ENCODE measurements around the gene P2RX7.
A peak's percentile ranks its signal among the peaks of the same experiment; 100 is the strongest.
"Not testable (repeated sequence)": the region's sequence is repeated elsewhere in the genome, so short reads cannot be mapped to it uniquely, and the experiment has no call there.

Gene P2RX7

DNA sequence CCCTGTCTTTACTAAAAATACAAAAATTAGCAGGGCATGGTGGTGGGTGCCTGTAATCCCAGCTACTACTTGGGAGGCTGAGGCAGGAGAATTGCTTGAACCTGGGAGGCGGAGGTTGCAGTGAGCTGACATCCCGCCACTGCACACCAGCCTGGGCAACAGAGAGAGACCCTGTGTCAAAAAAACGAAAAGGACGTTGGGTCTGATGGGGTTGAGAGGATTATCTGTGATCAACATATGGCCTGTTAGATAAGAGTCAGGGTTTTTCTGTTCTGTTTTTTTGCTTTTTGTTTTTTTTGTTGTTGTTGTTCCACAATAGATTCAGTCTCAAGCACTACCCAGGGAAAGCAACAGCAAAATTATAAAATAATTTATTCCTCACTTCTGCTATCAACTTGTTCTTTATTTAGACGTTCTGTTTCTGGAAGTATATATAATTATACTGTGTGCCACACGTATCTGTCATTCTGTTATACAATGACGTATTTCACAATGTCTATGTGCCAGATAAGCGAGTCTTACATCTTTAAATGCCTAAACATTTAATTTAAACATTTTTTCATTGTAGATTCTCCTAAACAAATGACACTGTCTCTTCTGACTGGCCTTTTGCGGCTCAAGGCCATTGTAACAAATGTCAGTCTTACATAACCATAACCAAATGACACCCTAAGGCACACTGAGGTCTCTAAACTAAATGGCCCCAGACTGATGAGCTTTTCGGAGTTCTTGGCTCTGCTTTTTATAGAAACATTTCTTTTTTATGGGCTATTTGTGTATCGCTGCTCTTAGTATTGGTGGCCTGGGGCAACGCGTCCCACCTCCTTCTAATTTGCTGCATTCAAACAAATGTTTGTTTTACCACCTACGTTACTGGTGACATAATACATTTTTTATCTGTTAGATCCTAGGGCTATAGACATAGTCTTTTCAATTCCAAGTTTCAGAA lies 70.0 kb downstream of the P2RX7 start:
- FAIRE-seq = no peak
- DNase-seq (ENCODE audit: low spot score) = no peak

DNA sequence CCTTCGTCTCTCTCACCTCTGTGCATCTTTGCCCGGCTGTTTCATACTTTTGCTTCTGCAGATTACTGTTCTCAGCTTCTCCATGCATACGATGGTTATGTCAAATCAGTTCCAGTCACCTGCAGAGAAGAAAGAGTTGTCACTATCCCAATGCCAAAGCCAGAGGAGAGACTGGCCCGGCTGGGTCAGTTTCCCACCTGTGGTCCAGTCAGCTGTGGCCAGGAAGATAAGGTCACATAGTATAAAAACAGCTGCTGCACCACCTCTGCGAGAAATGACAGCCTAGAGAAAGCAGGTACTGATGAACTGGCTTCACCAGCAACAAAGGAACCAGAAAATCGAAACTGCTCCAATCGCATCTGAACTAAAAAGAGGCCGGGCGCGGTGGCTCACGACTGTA lies 70.8 kb downstream of the P2RX7 start:
- DNase-seq (ENCODE audit: low spot score) = no peak
- FAIRE-seq = no peak

DNA sequence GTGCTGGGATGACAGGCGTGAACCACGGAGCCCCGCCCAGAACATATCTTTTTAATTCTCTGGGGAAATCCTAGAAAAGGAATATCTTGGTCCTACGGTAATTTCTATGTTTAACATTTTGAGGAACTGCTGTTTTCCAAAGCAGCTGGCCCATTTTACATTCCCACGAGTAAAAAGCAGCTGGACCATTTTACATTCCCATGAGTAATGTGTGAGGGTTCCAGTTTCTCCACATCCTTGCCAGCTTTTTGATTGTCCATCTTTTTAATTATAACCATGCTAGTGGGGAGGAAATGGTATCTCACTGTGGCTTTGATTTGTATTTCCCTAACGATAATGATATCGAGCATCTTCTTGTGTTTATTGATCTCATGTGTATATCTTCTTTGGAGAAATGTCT lies 72.8 kb downstream of the P2RX7 start:
- FAIRE-seq = no peak

DNA sequence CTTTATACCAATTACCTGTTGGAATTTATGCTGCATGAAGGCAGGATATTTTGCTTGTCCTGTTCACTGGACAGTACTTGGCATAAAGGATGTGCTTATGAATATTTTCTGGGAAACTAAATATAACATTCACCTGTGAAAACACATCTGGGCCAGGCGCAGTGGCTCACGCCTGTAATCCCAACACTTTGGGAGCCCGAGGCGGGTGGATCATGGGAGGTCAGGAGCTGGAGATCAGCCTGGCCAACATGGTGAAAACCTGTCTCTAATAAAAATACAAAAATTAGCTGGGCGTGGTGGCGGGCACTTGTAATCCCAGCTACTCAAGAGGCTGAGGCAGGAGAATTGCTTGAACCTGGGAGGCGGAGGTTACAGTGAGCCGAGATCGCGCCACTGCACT lies 75.9 kb downstream of the P2RX7 start:
- not testable (repeated sequence) for DNase-seq (ENCODE audit: low spot score); FAIRE-seq

More for the DNA sequence above, 72.8 kb downstream of the P2RX7 start:
- no peak for DNase-seq (ENCODE audit: low spot score)

DNA sequence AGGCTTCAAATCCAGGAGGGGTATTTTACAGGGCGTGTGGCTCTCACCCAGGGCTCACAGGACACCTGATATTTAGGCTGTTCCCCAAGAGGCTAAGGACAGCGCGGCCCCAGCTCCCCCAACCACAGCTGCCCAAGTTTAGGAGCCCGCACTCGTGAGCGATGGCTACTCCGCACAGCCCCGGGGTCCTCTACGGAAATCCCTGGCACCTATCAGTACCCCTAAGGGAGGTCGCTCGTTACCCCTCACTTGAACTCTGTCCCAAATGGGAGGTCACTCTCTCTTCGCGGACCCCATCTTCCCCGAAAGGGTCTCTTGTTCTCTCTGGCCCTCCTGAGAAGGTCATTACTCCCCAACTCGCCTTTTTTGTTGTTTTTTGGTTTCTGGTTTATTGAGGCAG lies 76.5 kb downstream of the P2RX7 start:
- DNase-seq (ENCODE audit: low spot score) (no peak), FAIRE-seq (no peak)

DNA sequence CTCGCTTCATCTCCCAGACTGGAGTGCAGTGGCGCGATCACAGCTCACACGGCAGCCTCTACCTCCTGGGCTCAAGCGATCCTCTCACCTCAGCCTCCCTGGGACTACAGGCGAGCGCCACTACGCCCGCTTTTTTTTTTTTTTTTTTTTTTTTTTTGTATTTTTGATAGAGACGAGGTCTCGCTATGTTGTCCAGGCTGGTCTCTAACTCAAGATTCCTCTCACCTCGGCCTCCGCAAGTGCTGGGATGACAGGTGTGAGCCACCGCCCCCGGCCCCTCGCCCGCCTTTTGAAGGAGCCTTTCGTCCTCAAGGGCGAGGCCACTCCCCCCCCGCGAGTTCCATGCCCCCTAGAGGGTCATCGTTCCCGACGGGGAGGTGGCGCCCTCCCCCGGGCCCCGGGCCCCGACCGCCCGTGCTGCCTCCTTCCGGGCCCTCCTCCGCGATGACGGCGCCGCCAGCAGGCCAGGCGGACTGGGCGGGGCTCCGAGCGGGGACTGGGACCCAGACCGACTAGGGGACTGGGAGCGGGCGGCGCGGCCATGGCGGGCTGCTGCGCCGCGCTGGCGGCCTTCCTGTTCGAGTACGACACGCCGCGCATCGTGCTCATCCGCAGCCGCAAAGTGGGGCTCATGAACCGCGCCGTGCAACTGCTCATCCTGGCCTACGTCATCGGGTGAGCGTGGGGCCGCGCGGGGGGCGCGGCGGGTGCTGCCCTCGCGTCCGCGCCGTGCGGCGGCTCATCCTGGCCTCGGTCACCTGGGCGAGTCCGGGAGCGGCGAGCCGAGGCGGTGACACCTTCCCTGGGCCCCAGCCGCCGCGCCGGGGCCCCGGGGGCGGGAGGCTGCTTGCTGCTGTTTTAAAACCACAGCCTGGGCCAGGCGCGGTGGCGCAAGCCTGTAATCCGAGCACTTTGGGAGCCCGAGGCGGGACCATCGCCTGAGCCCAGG lies 77.2 kb downstream of the P2RX7 start, which contains the start of gene P2RX4:
Gene P2RX4, plus strand, starts transcription at position 506 of the 949 bp plus-strand sequence. Its CDS starts 36 bp downstream, at position 542.
- FAIRE-seq (peak; percentile 5), DNase-seq (ENCODE audit: low spot score) (peak; percentile 94)

DNA sequence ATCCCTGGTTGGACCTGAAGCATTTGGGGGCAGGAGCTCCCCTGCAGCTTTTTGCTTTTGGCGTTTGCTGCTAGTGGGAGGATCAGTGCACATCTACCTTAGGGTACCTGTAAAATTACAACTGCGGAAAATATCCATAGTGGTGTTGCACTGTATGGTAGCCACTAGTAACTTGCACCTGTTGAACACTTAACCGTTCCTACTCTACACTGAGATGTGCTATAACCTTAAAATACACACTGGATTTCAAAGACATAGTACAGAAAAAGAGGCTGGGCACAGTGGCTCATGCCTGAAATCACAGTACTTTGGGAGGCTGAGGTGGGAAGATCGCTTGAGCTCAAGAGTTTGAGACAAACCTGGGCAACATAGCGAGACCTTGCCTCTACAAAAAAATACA lies 80.2 kb downstream of the P2RX7 start:
- DNase-seq (ENCODE audit: low spot score) = no peak
- FAIRE-seq = no peak

DNA sequence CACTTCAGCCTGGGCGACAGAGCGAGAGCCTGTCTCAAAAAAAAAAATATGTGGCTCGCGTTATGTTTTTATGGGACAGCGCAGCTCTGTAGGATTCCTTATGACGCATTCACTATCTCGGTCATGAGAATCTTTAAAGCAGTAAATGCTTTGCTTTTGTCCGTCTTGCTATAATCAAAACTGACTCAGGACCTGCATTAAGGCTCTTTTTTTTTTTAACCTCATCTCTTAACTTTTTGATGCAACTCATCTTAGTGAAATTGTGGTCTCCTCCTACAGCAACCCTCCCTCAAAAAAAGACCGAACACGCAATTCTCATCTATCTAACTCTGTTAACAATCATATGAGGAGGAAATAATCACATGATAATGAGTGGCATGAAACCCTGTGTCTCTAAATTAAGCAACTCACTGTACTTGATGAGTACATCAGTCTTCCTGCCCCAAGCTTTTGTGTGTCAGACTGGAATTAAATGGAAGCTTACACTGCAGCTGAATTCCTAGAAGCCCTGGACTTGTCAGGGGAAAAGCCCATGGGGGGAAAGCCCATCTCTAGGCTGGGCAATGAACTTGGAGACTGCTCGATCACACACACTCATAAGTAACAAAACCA lies 81.6 kb downstream of the P2RX7 start:
- FAIRE-seq = no peak
- no peak for DNase-seq (ENCODE audit: low spot score)

DNA sequence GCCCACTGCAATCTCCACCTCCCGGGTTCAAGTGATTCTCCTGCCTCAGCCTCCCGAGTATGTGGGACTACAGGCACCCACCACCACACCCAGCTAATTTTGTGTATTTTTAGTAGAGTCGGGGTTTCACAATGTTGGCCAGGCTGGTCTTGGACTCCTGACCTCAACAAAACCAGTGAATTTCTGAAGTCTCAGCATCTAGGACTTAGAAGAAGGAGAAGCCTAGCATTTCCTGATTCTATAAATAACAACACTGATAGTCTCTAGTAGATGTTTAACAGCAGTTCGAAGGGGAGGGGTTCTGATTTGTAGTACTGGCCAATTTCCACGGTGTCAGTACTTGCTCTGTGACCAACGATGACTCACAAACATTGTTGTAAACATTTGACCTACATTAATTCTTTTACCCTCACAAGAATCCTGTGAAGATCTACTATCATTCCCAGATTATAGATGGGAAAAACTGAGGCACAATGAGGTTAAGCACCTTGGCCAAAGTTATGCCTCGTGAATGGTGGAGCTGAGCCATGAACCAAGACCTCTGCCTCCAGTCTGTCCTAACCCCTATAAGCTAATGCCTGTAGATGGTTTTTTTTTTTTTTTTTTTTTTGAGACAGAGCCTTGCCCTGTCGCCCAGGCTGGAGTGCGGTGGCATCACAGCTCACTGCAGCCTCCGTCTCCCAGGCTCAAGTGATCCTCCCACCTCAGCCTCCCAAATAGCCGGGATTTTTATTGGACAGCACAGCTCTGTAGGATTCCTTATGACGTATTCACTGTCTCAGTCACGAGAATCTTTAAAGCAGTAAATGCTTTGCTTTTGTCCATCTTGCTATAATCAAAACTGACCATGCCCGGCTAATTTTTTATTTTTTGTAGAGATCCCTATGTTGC lies 82.4 kb downstream of the P2RX7 start:
- peak; percentile 59 for DNase-seq (ENCODE audit: low spot score)
- FAIRE-seq = no peak

DNA sequence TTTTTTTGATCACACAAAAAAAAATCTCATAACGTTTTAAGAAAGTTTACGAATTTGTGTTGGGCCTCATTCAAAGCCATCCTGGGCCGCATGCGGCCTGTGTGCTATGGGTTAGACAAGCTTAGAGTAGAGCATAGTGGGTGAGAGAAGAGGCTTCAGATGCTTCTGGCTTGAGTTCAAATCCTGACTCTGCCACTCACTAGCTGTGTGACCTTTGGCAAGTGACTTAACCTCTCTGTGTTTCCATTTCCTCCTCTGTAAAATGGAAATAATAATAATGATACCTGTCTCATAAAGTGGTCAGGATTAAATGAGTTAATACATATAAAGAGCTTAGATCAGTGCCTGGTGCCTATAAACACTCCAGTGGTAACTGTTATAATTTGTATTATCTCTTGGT lies 83.4 kb downstream of the P2RX7 start:
- DNase-seq (ENCODE audit: low spot score) (no peak), FAIRE-seq (no peak)

DNA sequence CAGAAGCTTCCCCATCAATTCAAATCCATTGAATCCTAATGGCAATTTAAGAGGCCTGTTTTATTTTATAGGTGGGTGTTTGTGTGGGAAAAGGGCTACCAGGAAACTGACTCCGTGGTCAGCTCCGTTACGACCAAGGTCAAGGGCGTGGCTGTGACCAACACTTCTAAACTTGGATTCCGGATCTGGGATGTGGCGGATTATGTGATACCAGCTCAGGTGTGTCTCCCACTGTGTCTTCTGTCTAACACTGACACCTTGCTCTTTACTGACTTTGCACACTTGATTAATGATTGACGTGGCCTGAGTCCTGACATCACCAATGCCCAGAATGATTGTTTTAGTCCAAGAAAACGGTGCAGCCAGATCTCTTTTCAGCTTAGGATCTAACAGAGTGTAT lies 84.4 kb downstream of the P2RX7 start:
- no peak for DNase-seq (ENCODE audit: low spot score)
- FAIRE-seq = no peak

DNA sequence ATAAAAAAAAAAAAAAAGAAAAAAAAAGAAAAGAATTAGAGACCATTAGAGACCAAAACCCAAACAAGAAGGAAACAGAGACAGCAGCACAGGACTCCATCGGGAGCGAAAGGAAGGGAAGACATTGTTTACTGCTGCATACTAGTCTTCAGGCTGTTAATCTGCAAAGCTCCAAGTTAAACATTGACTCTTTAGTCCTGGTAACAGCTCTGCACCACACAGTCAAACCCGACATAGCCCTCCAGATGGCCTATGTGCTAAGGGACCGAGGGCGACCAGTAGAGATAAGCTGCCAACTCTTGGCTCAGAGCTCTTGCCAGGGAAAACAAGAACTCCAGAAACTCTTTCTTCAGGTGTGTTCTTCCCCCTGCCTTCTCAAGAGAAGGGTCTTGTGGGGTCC lies 85.1 kb downstream of the P2RX7 start:
- DNase-seq (ENCODE audit: low spot score) (no peak), FAIRE-seq (no peak)

DNA sequence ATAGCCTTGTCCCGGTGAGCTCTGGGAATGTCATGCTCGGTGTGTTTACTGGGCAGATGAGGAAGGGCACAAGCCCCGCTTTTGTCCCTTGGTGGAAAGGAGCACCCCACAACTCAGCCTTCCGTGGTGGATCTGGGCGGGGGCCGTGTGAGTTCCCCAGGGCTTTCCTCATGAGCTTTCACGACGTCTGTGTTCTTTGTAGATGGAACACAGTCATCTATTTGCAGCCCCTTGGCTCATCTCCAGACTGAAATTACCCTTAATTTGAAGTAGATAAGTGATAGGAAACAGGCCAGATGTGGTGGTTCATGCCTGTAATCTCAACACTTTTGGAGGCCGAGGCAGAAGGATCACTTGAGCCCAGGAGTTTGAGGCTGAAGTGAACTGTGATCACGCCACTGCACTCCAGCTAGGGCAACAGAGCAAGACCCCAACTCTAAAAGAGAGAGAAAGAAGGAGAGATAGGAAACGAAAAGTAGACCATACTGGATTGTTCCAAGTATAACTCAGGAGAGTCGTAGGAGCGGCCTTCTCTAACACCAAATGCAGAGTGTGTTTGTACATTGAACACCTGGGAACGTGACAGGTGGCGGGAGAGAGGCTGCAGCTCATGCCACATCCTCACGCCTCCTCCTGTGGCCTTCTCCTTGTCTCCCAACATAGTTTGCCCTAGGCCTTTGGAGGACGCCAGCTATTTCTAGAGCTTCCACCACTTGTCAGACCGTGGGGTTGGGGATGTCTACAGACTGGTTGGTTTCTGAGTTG lies 86.1 kb downstream of the P2RX7 start:
- DNase-seq (ENCODE audit: low spot score) = no peak
- FAIRE-seq = no peak

DNA sequence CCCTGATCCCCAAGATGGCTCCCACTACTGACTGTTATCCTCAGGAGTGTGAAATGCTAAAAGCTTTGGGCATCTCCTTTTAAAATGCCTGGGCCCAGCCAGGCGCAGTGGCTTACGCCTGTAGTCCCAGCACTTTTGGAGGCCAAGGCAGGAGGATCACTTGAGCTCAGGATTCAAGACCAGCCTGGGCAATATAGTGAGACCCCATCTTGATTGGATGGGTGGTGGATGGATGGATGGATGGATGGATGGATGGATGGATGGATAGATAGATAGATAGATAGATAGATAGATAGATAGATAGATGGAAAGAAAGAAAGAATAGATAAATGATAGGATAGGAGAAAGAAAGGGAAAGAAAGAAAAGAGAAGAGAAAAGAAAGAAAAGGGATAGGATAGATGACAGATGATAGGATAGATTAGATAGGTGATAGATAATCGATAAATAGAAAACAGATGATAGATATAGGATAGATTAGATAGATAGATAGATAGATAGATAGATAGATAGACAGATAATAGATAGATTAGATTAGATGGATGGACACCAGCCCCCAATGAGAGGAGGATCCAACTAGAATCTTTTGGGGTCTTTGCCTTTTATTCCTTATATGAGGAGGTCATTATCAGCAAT lies 86.8 kb downstream of the P2RX7 start:
- FAIRE-seq (no peak), DNase-seq (ENCODE audit: low spot score) (no peak)

DNA sequence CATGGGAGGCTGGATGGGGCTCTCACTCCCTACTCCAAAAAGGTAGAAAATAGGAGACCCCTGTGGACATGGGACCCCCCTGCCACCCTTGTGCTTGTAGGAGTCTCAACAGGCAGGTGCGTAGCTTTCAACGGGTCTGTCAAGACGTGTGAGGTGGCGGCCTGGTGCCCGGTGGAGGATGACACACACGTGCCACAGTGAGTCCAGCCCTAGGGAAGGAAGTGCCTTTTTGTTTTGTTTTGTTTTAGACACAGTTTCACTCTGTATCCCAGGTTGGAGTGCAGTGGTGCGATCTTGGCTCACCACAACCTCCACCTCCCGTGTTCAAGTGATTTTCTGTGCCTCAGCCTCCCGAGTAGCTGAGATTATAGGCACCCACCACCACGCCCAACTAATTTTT lies 90.2 kb downstream of the P2RX7 start:
- DNase-seq (ENCODE audit: low spot score) = no peak
- FAIRE-seq = no peak

DNA sequence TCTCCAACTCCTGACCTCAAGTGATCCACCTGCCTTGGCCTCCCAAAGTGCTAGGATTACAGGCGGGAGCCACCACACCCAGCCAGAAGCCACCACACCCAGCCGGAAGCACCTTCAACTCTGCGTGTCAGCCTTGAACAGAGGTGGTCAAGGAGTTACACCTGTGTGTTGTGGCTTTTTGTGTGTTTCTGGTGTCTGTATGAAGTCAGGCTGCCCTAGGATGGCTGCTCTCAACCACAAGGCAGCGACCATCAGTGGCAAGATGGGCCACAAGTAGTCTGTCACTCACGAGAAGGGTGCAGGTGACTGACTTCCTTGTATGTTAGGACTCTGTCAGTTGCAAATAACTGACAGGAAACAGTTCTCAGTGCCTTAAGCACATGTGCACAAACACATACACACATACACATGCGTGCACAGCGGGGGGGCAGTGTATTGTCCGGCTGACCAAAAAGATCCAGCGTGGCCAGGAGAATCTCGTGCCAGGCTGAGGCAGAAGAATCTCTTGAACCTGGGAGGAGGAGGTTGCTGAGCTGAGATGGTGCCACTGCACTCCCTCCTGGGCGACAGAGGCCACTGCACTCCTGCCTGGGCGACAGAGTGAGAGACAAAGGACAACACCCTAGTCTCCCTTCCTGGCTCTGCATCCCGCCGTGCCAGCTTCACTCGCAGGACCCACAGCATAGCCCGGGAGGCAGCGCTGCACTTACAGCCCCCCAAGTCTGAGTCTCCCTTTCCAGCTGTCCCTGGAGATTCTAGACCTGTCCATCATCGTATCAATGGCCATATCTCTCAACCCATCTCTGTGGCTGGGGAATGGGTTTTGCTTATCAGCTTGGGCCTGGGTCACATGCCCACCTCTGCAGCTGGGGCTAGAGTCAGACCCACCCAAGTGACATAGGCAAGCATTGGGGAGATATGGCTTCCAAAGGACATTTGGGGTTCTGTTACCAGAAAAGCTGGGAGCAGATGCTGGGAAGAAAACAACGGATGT lies 90.9 kb downstream of the P2RX7 start:
- no peak for DNase-seq (ENCODE audit: low spot score)
- no peak for FAIRE-seq

DNA sequence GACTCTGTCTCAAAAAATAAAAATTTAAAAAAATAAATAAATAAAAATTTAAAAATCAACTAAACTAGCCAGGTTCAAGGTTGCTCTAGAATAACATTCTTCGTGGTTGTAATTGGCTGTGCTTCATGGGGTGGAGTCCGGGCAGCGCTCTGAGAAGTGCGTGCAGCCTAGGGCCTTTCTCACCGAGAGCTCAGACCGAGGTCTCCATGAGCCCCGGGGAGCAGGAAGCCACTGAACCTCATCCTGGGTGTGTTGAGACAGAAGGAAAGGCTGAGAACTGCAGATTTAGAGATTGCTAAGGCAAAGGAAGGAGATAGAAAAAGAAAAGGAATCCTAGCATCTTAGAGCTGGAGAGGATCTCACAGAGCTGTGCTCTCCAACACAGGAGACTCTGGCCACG lies 91.9 kb downstream of the P2RX7 start:
- no peak for DNase-seq (ENCODE audit: low spot score)
- FAIRE-seq = no peak

DNA sequence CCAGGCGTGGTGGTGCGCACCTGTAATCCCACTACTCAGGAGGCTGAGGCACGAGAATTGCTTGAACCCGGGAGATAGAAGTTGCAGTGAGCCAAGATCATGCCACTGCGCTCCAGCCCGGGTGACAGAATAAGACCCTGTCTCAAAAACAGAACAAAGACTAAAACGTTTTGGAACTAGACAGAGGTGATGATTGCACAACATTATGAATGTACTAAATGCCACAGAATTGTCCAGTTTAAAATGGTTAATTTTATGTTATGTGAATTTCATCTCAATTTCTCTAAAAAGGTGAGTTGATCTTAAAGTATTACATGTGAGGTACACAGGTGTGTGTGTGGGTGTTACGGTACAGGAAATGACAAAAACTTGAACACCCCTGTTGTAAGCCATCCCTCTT lies 93.7 kb downstream of the P2RX7 start:
- DNase-seq (ENCODE audit: low spot score) = no peak

More for the DNA sequence above, 93.7 kb downstream of the P2RX7 start:
- FAIRE-seq = no peak

Measured in urothelium cell line (cell line).